Measurements from ENCODE around the gene CDC42BPB.
"Not testable (repeated sequence)": the region's sequence is repeated elsewhere in the genome, so short reads cannot be mapped to it uniquely, and the experiment has no call there.

CDC42BPB gene

DNA sequence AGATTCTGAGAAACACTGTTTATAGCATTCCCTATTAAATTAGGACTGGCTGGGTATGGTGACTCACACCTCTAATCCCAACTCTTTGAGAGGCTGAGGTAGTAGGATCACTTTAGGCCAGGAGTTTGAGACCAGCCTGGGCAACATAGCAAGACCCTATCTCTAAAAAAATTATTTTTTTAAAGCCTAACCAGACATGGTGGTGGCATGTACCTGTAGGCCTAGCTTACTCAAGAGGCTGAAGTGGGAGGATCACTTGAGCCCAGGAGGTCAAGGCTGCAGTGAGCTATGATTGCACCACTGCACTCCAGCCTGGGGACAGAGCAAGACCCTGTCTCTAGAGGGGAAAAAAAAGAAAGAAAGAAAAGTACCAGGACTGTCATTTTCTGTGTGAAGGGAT is 160.6 kb downstream of the CDC42BPB start:
- H3K27ac ChIP-seq (ENCODE audit: extremely low read depth, low read depth, low read length); H3K4me3 ChIP-seq (ENCODE audit: low read depth, low read length); POLR2A ChIA-PET; H3K9me3 ChIP-seq (ENCODE audit: control insufficient read depth, insufficient read depth, low read depth, low read length); H3K4me1 ChIP-seq (ENCODE audit: control insufficient read depth, insufficient read depth, low read length): not testable (repeated sequence)
- TF ChIP-seq ZNF121 (tag by site-specific recombination; IDR thresholded peaks at IDR 0.05): peak; percentile 73
- H3K36me3 ChIP-seq (ENCODE audit: control insufficient read depth in 2 of 2, insufficient read depth in 1 of 2, low read length in 2 of 2): peaks cover 0 to 57% of the 10 kb centered on the region in 2 experiments; a peak in 2 of 3 replicates
- CTCF ChIA-PET: interaction anchor here (1.0 to 1.2 kb wide), 3 partner anchors 21 to 203 kb away, joined by 3 to 5 read pairs (median 3); no protein-coding TSS in a partner anchor

DNA sequence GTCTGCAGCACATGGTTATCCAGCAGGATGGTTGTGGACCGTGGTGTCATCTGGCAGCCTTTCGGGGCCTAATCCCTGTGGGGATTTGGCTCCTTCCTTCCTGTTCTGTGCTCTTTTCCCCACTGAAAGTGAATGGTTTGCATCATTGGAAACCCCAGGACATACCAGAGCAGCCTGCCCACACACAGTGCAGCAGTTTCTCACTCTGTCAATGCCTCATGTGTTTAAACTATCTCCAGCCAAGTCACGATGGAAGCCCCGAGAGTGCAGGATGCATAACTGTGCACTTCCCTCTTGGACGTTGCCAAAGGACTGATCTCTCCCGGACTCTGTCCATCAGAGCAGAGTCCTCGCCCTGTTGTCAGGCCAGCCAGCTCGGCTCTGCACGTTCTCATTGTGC is 163.9 kb downstream of the CDC42BPB start:
- Histone ChIP-seq H3K9me3 (ENCODE audit: control insufficient read depth, insufficient read depth, low read depth, low read length) (no peaks in the 10 kb centered on the region), H3K4me3 (ENCODE audit: low read depth, low read length) (no peak overlapping the region), H3K4me1 (ENCODE audit: control insufficient read depth, insufficient read depth, low read length) (no peaks in the 10 kb centered on the region), H3K36me3 (ENCODE audit: control insufficient read depth in 2 of 2, insufficient read depth in 1 of 2, low read length in 2 of 2) (peaks cover 0 to 57% of the 10 kb centered on the region in 2 experiments; a peak in 2 of 3 replicates), H3K27ac (ENCODE audit: extremely low read depth, low read depth, low read length) (no peak overlapping the region)
- ChIA-PET POLR2A (no interaction called here), CTCF (no interaction called here)
- TF ChIP-seq ZNF157 (tag by site-specific recombination; IDR thresholded peaks at IDR 0.05): no peak
- TF ChIP-seq ZNF184 (tag by site-specific recombination; IDR thresholded peaks at IDR 0.05): no peak
- no peak for TF ChIP-seq ZNF624 (tag by site-specific recombination; IDR thresholded peaks at IDR 0.05)
- no peak for TF ChIP-seq TCF7L2 (IDR thresholded peaks at IDR 0.05; ENCODE audit: borderline replicate concordance, low read depth, low read length)
- no peak for TF ChIP-seq GLI2 (tag by site-specific recombination; IDR thresholded peaks at IDR 0.05; ENCODE audit: borderline replicate concordance, low read depth)
- TF ChIP-seq, protein P1, sequence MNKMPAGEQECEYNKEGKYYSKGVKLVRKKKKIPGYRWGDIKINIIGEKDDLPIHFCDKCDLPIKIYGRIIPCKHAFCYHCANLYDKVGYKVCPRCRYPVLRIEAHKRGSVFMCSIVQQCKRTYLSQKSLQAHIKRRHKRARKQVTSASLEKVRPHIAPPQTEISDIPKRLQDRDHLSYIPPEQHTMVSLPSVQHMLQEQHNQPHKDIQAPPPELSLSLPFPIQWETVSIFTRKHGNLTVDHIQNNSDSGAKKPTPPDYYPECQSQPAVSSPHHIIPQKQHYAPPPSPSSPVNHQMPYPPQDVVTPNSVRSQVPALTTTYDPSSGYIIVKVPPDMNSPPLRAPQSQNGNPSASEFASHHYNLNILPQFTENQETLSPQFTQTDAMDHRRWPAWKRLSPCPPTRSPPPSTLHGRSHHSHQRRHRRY (tag by site-specific recombination; IDR thresholded peaks at IDR 0.05): no peak
- no peak for TF ChIP-seq SETDB1 (IDR thresholded peaks at IDR 0.05; ENCODE audit: insufficient read length, low read length)
- no peak for TF ChIP-seq ZNF837 (tag by site-specific recombination; IDR thresholded peaks at IDR 0.05)
- no peak for TF ChIP-seq ZNF366 (tag by site-specific recombination; conservative IDR thresholded peaks at IDR 0.05)
- no peak for TF ChIP-seq ZNF529 (tag by site-specific recombination; IDR thresholded peaks at IDR 0.05; ENCODE audit: insufficient replicate concordance)
- no peak for TF ChIP-seq ZNF558 (tag by site-specific recombination; IDR thresholded peaks at IDR 0.05)
- no peak for TF ChIP-seq TRIM28 (IDR thresholded peaks at IDR 0.05; ENCODE audit: borderline replicate concordance, low read length)
- TF ChIP-seq ZNF335 (tag by site-specific recombination; conservative IDR thresholded peaks at IDR 0.05): no peak
- no peak for TF ChIP-seq ZNF561 (tag by site-specific recombination; IDR thresholded peaks at IDR 0.05; ENCODE audit: borderline replicate concordance)
- no peak for TF ChIP-seq KLF9 (tag by site-specific recombination; IDR thresholded peaks at IDR 0.05; ENCODE audit: low read depth)
- TF ChIP-seq EGR2 (tag by site-specific recombination; IDR thresholded peaks at IDR 0.05; ENCODE audit: low read depth): no peak
- TF ChIP-seq GLIS1 (tag by site-specific recombination; IDR thresholded peaks at IDR 0.05): no peak
- TF ChIP-seq, protein P2, sequence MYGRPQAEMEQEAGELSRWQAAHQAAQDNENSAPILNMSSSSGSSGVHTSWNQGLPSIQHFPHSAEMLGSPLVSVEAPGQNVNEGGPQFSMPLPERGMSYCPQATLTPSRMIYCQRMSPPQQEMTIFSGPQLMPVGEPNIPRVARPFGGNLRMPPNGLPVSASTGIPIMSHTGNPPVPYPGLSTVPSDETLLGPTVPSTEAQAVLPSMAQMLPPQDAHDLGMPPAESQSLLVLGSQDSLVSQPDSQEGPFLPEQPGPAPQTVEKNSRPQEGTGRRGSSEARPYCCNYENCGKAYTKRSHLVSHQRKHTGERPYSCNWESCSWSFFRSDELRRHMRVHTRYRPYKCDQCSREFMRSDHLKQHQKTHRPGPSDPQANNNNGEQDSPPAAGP (tag by site-specific recombination; IDR thresholded peaks at IDR 0.05): no peak
- no peak for TF ChIP-seq ZNF791 (tag by site-specific recombination; IDR thresholded peaks at IDR 0.05)
- TF ChIP-seq, protein P3, sequence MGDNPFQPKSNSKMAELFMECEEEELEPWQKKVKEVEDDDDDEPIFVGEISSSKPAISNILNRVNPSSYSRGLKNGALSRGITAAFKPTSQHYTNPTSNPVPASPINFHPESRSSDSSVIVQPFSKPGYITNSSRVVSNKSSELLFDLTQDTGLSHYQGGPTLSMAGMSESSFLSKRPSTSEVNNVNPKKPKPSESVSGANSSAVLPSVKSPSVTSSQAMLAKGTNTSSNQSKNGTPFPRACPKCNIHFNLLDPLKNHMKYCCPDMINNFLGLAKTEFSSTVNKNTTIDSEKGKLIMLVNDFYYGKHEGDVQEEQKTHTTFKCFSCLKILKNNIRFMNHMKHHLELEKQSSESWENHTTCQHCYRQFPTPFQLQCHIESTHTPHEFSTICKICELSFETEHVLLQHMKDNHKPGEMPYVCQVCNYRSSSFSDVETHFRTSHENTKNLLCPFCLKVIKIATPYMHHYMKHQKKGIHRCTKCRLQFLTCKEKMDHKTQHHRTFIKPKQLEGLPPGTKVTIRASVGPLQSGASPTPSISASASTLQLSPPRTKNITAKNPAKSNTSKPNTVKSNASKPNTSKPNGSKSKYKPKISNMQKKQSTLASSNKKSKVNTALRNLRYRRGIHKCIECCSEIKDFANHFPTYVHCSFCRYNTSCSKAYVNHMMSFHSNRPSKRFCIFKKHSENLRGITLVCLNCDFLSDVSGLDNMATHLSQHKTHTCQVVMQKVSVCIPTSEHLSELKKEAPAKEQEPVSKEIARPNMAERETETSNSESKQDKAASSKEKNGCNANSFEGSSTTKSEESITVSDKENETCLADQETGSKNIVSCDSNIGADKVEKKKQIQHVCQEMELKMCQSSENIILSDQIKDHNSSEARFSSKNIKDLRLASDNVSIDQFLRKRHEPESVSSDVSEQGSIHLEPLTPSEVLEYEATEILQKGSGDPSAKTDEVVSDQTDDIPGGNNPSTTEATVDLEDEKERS (tag by site-specific recombination; IDR thresholded peaks at IDR 0.05): no peak
